Natural killer cell treated with Interleukin-12 subunit alpha and Interleukin-12 subunit beta and Interleukin-15 and Interleukin-18, amount 100 ng/mL, for 72 hours (primary cell): ENCODE results near the gene TGM1. TPM values are rescaled to one million over a fixed set of nuclear protein-coding genes. Genes with fewer than 3 reads are reported as not detected.

ENCODE experiments used
- ATAC-seq, 2 donors: fragments of 150-1000 bp; cut with Tn5 transposase in 1 of 2; sonication (Bioruptor Pico), chemical (Tn5 transposase) in 1 of 2; 2 replicates each; pipeline ENCODE4 v1.10.0; 2021
- DNase-seq: peaks from one replicate; pipeline ENCODE4 v3.0.0; 2022; ENCODE audit warnings: low spot score
- H3K27ac Mint-ChIP-seq, 2 donors: 1 replicate in 1 of 2; 2 replicates in 1 of 2; pipeline ENCODE4 v1.8.0; 2022; ENCODE audit warnings: mixed read lengths in 2 of 2, mild to moderate bottlenecking in 1 of 2, moderate library complexity in 1 of 2
- H3K27me3 Mint-ChIP-seq, 2 donors: 1 replicate in 1 of 2; 2 replicates in 1 of 2; pipeline ENCODE4 v1.8.0; 2022; ENCODE audit warnings: mixed read lengths in 2 of 2
- H3K36me3 Mint-ChIP-seq: one replicate; pipeline ENCODE4 v1.8.0; 2022; ENCODE audit warnings: mixed read lengths
- H3K4me1 Mint-ChIP-seq, 2 donors: 1 replicate in 1 of 2; 2 replicates in 1 of 2; pipeline ENCODE4 v1.8.0; 2022; ENCODE audit warnings: low read depth in 2 of 2, mixed read lengths in 2 of 2, mild to moderate bottlenecking in 1 of 2
- H3K4me3 Mint-ChIP-seq: one replicate; pipeline ENCODE4 v1.8.0; 2022; ENCODE audit warnings: mixed read lengths
- H3K9me3 Mint-ChIP-seq: 2 replicates; pipeline ENCODE4 v1.8.0; 2022; ENCODE audit warnings: mixed read lengths
- total RNA-seq, 2 donors: library from RNA; stranded (reverse); gene quantifications; one replicate each; pipeline ENCODE4 v1.2.3, GENCODE V29; 2022

Gene TGM1
- total RNA-seq, 2 donors from 2014 or later, result 2.5 to 8.7 TPM

DNA sequence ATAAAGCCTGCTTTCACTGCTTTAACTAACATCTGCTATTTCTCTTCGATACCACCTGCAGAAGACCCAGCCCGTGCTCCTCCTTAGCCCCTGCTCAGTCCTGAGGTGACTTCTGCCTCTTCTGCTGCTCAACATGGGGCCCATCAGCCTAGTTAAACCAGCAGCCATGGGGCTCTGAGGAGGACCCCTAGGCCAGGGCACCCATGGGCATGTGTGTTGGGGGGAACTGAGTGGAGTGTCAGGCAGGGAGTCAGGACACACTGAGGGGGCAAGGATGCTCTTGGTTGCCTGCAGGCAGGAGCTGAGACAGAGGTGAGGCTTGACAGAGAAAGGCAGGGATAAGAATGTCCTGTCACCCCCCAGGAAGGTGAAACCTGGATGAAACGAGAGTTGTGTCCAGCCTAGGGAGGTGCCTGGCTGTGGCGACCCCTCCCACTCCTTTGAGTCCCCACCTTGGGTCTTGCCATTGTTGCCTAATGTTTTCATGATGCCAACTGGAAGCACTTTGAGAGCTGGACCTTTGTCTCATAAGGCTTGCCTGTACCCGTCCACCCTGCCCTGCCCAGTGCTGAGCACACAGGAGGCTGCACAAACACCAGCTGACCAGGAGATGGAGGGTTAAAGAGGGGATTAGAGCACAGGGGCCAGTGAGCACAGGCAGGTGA, 21.0 kb upstream of the TGM1 start:
- H3K4me3 Mint-ChIP-seq, result no peak overlapping the region
- peaks cover 18 to 26% of the 10 kb centered on the region in 2 donors for H3K4me1 Mint-ChIP-seq
- H3K36me3 Mint-ChIP-seq, result no peaks in the 10 kb centered on the region
- ATAC-seq (no peak), DNase-seq (no peak)
- H3K9me3 Mint-ChIP-seq, result no peaks in the 10 kb centered on the region
- H3K27me3 Mint-ChIP-seq, result no peaks in the 10 kb centered on the region
- H3K27ac Mint-ChIP-seq, result no peak overlapping the region

DNA sequence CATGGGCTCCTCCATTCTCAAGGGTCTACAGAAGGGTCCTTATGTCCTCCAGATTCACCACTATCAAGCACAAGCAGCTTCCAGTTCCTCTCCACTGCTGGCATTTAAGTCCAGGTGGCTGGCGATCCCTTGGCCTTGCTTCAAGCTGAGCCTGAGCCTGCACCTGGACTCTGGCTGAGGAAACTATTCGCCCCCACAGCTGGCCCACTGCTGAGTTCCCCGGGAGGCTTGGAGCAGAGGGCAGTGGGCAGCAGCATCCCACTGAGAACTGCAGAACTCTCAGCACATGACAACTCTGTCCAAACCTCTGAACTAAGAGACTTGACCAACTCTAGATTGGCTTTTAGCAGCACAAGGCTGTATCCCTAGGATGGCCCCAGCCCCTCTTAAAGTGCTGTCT, 19.8 kb upstream of the TGM1 start:
- H3K27ac Mint-ChIP-seq, result no peak overlapping the region
- DNase-seq (no peak), ATAC-seq (no peak)
- no peaks in the 10 kb centered on the region for H3K27me3 Mint-ChIP-seq
- no peaks in the 10 kb centered on the region for H3K9me3 Mint-ChIP-seq
- peaks cover 24% of the 10 kb centered on the region in 2 donors for H3K4me1 Mint-ChIP-seq
- no peaks in the 10 kb centered on the region for H3K36me3 Mint-ChIP-seq
- no peak overlapping the region for H3K4me3 Mint-ChIP-seq

DNA sequence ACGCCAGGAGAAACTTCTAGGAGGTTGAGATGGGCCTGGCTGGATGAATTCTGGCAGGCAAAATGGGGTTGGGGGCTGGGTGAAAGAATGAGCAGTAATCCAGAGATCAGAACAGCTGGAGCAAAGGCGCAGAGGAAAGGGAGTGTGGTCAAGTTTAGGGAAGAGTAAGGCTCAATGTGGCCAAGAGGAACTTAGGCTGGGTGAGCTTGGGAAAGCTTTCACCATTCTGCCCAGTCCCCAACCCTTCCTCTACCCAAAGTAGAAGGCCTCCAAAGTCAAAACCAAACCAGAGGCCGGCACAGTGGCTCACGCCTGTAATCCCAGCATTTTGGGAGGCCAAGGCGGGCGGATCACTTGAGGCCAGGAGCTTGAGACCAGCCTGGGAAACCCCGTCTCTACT, 18.7 kb upstream of the TGM1 start:
- Mint-ChIP-seq H3K9me3 (no peaks in the 10 kb centered on the region), H3K36me3 (no peaks in the 10 kb centered on the region), H3K27ac (no peak overlapping the region), H3K4me1 (peaks cover 26 to 29% of the 10 kb centered on the region in 2 donors), H3K4me3 (no peak overlapping the region), H3K27me3 (no peaks in the 10 kb centered on the region)
- ATAC-seq (no peak), DNase-seq (no peak)

DNA sequence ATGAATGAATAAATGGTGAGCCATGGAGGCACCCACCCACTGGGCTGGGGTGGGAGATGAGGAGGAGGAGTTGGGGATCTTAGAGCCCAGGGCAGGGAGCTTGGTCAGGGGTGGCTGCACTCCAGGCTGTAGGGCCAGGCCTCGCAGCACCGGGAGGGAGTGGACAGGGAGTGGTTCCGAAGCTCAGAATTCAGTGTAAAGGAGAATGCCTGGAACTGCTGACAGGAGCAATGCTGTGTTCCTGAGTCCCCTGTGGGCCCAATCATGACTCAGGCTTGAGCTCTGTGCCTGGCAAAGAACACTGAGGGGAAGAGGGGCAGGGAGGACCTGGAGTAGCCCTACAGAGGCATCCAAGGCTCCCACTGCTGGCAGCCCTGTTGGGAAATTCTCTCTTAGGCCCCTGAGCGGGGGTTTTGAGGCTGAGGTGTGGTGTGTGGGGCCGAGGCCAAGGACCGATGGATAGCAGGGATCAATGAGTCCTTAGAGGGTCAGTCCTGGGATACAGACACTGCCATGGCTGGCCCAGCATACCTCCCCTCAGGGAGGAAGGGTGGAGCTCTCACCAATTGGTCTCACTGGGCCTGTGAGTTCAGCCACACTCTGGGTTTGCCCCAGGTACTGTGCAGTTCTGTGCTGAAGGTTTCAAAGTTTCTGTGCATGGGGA, 18.0 kb upstream of the TGM1 start:
- ATAC-seq (no peak), DNase-seq (no peak)
- no peaks in the 10 kb centered on the region for H3K36me3 Mint-ChIP-seq
- H3K4me3 Mint-ChIP-seq, result no peak overlapping the region
- peak overlapping the region in 1 of 2 donors; percentile 30 for H3K27ac Mint-ChIP-seq
- peaks cover 26 to 30% of the 10 kb centered on the region in 2 donors for H3K4me1 Mint-ChIP-seq
- H3K27me3 Mint-ChIP-seq, result no peaks in the 10 kb centered on the region
- H3K9me3 Mint-ChIP-seq, result no peaks in the 10 kb centered on the region

DNA sequence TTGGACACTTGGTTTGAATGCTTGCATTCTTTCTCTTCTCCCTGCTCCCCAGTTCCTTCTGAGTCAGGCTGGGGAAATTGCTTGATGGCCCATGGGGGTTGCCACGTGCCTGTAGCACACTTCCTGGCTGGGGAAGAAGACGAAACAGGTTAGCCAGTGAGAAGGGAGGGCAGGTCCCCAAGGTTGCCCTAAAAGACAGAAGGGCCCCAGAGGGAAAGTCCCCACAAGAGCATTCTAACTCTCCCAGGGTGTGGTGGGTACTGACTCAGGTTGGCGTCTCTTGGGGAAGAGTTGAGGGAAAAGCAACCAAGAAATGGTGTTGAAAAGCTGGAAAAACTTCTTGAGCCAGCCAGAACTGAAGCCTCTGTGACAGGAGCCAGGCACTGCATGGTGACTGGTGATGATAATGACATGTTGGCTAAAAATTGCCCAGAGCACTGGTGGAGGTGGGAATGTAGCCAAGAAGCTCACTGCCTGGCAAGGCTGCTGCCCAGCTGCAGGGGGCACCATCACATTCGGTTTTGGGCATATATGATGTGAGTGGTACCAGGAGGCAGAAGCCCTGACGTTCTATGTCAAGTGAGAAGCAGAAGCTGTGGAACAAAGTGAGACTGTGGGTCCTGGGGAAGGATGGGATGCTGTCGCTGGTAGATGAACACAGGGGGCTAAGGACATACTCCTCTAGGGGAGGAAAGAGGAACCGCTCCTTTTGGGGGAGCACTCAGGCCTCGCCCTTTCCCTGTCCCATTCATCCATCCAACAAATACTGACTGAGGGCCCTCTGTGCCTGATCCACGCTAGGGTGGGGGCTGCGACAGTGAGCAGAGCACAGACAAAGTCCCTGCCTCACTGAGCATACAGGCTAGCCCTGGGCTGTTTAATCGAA, 16.6 kb upstream of the TGM1 start:
- no peak overlapping the region for H3K4me3 Mint-ChIP-seq
- no peak for DNase-seq
- peaks cover 26 to 30% of the 10 kb centered on the region in 2 donors for H3K4me1 Mint-ChIP-seq

DNA sequence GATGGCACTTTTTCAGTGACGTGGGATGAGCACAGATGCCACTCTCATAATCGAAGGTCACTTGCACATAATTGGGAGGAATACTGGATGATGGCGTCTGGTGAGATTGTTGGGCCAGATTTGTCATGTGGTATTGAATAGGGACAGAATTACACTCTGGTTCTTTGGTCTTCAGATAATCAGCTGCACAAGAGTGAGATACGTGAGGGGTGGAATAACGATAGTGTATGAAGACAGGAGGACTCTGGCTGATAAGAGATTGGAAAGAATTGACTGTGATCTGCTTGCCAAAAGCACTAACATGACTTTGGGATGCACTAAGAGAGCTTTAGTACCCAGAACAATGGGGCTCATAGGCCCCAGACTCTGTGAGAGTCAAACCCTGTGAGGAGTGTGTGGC, 15.4 kb upstream of the TGM1 start:
- Mint-ChIP-seq H3K4me1 (peaks cover 36 to 40% of the 10 kb centered on the region in 2 donors), H3K27ac (peak overlapping the region; percentile 23 to 50), H3K36me3 (no peaks in the 10 kb centered on the region), H3K4me3 (no peak overlapping the region), H3K27me3 (no peaks in the 10 kb centered on the region), H3K9me3 (no peaks in the 10 kb centered on the region)
- DNase-seq, result no peak
- no peak for ATAC-seq

More for the DNA sequence above, 16.6 kb upstream of the TGM1 start:
- H3K27me3 Mint-ChIP-seq, result no peaks in the 10 kb centered on the region
- ATAC-seq, result peak in 1 of 2 donors; percentile 45
- H3K36me3 Mint-ChIP-seq, result no peaks in the 10 kb centered on the region
- H3K9me3 Mint-ChIP-seq, result no peaks in the 10 kb centered on the region
- peak overlapping the region in 1 of 2 donors; percentile 50 for H3K27ac Mint-ChIP-seq

DNA sequence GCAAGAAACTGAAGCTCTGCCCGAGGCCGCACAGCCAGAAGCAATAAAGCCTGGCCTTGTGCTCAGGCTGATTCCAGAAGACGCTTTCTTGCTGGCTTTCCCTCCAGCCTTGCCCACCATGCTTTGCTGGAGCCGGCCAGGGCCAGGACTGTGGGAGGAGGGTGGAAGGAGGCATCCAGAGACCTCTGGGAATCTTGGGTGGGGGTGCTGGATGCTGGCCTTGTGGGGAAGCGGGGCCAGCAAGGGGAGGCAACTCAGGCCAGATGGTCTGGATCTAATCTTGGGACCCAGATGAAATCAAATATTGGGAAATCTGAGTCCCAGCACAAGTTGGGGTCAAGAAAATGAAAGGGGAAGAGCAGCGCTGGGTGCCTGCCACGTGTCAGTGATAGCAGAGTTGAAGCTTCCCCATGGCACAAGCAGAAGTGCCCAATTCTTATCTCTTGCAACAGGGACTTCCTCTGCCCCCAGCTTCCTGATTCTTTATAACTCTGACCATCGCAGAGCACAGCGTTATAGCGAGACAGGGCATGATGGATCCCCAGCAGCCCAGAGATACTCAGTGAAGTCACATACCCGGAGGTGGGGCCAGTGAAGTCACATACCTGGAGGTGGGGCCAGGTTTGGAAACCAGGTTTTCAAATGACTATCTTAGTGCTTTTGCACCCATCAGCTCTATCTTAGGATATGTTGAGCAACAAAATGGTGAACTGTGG, 14.8 kb upstream of the TGM1 start:
- no peaks in the 10 kb centered on the region for H3K36me3 Mint-ChIP-seq
- H3K4me1 Mint-ChIP-seq, result peaks cover 40 to 47% of the 10 kb centered on the region in 2 donors
- H3K27me3 Mint-ChIP-seq, result no peaks in the 10 kb centered on the region
- ATAC-seq, result peak in 1 of 2 donors; percentile 17
- peak overlapping the region; percentile 50 to 60 for H3K27ac Mint-ChIP-seq
- H3K4me3 Mint-ChIP-seq, result no peak overlapping the region
- DNase-seq, result no peak
- no peaks in the 10 kb centered on the region for H3K9me3 Mint-ChIP-seq

DNA sequence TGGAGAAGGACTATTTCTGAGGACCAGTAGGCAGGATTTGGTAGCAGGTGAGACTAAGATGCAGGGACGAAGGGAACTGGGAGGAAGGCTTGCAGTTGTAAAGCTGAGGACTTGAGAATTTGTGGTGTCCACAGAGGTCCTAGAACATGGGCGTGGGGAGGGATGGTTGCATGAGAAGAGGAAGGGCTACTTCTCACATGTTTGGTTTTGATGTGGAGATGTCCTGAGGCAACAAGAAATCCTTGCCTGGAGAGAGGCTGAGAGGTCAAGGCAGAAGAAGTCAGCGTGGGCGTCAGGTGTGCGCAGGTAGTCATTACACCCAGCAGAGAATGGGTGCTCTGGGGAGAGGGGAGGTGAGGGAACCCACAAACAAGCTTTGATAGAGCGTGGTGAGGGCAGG, 14.1 kb upstream of the TGM1 start:
- Mint-ChIP-seq H3K4me1 (peaks cover 46 to 54% of the 10 kb centered on the region in 2 donors), H3K27me3 (no peaks in the 10 kb centered on the region), H3K4me3 (no peak overlapping the region), H3K9me3 (no peaks in the 10 kb centered on the region), H3K27ac (peak overlapping the region in 1 of 2 donors; percentile 60), H3K36me3 (no peaks in the 10 kb centered on the region)
- ATAC-seq, result no peak
- DNase-seq, result no peak

DNA sequence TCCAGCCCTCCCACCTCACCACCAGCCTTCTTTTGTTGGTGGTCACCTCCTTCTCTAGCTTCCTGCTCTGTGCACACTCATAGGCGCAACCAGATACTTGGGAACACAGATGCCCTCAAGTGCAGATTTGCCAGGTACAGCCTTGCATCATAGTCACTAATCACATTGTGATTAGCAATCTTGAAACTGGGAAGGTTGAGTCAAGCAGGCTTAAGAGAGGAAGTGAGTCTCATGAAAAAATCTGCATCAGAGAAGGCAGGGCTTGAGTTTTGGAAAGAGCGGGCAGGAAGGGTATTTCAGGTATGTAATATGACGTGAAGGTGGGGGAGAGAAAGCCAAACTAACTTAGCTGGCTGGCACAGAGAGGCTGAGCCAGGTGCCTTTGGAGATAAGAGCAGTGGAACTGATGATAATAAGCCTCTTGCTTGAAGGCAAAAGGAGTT, 11.1 kb upstream of the TGM1 start:
- Mint-ChIP-seq H3K27me3 (no peaks in the 10 kb centered on the region), H3K27ac (peak overlapping the region; percentile 87 to 92), H3K9me3 (no peaks in the 10 kb centered on the region), H3K4me3 (peak overlapping the region; percentile 27), H3K4me1 (peaks cover 45 to 61% of the 10 kb centered on the region in 2 donors), H3K36me3 (no peaks in the 10 kb centered on the region)
- DNase-seq (peak; percentile 59), ATAC-seq (peak; percentile 34 to 49)

DNA sequence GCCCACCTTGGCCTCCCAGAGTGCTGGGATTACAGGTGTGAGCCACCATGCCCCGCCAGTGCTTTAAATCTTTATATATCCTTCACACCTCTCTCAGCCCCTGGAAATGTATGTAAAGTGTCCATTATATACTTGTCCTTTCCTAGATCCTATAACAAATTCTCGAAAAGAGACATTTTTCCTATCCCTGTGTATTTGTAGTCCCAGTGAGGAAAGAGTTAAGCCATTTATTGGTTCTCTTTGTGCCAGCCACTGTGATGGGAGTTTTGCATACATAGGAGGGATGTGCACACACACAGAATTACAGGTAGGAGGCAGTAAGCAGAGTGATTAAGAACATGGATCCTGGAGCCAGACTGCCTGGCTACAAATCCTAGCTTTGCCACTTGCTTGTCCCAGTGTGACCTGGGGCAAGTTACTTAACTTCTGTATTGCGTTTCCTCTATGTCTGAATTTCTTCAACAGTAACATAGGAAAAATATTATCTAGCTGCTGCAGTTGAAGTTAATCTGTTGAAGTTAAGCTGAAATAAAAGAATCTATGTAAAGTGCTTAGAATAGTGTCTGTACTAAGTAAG, 10.5 kb upstream of the TGM1 start:
- ATAC-seq, result no peak
- no peaks in the 10 kb centered on the region for H3K27me3 Mint-ChIP-seq
- no peaks in the 10 kb centered on the region for H3K36me3 Mint-ChIP-seq
- peaks cover 42 to 55% of the 10 kb centered on the region in 2 donors for H3K4me1 Mint-ChIP-seq
- no peak for DNase-seq
- no peaks in the 10 kb centered on the region for H3K9me3 Mint-ChIP-seq
- peak overlapping the region; percentile 27 for H3K4me3 Mint-ChIP-seq
- H3K27ac Mint-ChIP-seq, result peak overlapping the region; percentile 87 to 92

DNA sequence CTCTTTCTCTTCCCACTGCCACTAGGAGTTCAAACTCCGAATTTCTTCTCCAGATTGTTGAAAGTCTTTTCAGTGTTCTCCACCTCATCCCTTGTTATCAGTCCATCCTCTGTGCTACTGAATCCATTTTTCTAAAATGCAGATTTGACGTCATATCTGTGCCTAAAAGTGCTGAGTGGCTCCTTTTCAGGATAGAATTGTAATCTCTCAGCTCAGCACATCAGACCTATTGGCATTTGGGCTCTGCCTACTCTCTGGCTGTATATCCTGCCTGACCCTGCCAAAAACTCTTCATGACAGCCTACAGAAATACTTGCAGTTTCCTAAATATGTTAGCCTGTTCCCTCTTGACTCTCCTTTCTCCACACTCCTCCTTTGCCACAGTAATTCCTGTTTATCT, 9.5 kb upstream of the TGM1 start:
- H3K9me3 Mint-ChIP-seq, result no peaks in the 10 kb centered on the region
- peaks cover 42 to 49% of the 10 kb centered on the region in 2 donors for H3K4me1 Mint-ChIP-seq
- peak overlapping the region; percentile 87 to 92 for H3K27ac Mint-ChIP-seq
- no peak for DNase-seq
- no peak for ATAC-seq
- no peaks in the 10 kb centered on the region for H3K36me3 Mint-ChIP-seq
- peak overlapping the region; percentile 88 for H3K4me3 Mint-ChIP-seq
- H3K27me3 Mint-ChIP-seq, result no peaks in the 10 kb centered on the region

DNA sequence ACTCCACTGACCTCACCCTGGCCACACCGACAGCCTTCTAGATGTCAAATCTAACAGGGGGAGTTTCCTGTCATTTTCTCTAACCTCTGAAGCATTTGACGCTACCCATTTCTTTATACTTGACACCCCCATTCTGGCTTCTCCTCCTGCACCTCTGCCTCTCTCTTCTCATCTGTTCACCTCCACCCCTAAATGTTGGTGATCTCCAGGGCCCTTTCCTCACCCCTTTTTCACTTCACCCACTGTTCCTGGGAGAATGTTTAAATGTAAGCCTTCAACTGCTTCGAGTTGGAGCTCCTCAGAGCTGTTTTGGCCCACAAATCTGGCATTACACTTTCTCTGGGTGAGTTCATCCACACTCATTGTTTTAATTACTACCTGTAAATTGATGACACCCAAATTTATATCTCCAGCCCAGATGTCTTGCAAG, 8.9 kb upstream of the TGM1 start:
- no peak for DNase-seq
- Mint-ChIP-seq H3K36me3 (no peaks in the 10 kb centered on the region), H3K4me3 (peak overlapping the region; percentile 88), H3K4me1 (peaks cover 42 to 44% of the 10 kb centered on the region in 2 donors), H3K9me3 (no peaks in the 10 kb centered on the region), H3K27ac (peak overlapping the region; percentile 87 to 92), H3K27me3 (no peaks in the 10 kb centered on the region)
- ATAC-seq, result no peak
